Uterus (tissue), 2 donors: Measurements from ENCODE around the gene THBS3.

Experiments
- POLR2A ChIP-seq, 2 donors: fragments of 450-650 bp; IDR thresholded peaks; one replicate each; pipeline ENCODE4 v1.6.1; 2016; ENCODE audit warnings: antibody characterized with exemption in 2 of 2, mild to moderate bottlenecking in 1 of 2, moderate library complexity in 1 of 2
- TF ChIP-seq, protein P1 (sequence below), 4 experiments: fragments of 200-600 bp in 2 of 4; fragments of 450-650 bp in 2 of 4; sonication (generic) in 2 of 4; IDR thresholded peaks; one replicate each; pipeline ENCODE4 v1.5.1; 2016 to 2019; ENCODE audit warnings: antibody characterized with exemption in 4 of 4, mild to moderate bottlenecking in 2 of 4, moderate library complexity in 1 of 4

DNA sequence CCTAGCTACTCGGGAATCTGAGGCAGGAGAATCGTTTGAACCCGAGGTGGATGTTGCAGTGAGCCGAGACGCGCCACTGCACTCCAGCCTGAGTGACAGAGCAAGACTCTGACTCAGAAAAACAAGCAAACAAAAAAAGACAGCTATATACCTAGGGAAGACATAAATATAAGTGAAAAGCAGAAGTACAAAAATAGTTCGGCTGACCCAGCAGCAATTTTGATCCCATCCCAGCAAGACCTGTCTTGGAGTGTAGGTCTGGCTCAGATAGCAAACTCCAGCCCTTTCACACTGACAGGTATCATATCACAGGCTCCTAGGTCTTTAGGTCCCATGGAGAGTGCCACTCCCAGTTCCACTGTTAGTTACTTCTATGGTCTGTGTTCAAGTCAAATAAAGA lies 15.3 kb upstream of the THBS3 start:
- no peak for TF ChIP-seq POLR2A (IDR thresholded peaks at IDR 0.05)
- TF ChIP-seq, protein P1, sequence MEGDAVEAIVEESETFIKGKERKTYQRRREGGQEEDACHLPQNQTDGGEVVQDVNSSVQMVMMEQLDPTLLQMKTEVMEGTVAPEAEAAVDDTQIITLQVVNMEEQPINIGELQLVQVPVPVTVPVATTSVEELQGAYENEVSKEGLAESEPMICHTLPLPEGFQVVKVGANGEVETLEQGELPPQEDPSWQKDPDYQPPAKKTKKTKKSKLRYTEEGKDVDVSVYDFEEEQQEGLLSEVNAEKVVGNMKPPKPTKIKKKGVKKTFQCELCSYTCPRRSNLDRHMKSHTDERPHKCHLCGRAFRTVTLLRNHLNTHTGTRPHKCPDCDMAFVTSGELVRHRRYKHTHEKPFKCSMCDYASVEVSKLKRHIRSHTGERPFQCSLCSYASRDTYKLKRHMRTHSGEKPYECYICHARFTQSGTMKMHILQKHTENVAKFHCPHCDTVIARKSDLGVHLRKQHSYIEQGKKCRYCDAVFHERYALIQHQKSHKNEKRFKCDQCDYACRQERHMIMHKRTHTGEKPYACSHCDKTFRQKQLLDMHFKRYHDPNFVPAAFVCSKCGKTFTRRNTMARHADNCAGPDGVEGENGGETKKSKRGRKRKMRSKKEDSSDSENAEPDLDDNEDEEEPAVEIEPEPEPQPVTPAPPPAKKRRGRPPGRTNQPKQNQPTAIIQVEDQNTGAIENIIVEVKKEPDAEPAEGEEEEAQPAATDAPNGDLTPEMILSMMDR (IDR thresholded peaks at IDR 0.05) = no peak
